DMS114 treated with DMSO at 0.1 percent for 48 hours (cell line): ENCODE data around the gene GABBR1.

Source experiments
- DNase-seq: peaks from one replicate; lab custom pipeline; 2025; ENCODE audit not compliant: unreplicated experiment; lab: John Stamatoyannopoulos, UW

Gene GABBR1

DNA sequence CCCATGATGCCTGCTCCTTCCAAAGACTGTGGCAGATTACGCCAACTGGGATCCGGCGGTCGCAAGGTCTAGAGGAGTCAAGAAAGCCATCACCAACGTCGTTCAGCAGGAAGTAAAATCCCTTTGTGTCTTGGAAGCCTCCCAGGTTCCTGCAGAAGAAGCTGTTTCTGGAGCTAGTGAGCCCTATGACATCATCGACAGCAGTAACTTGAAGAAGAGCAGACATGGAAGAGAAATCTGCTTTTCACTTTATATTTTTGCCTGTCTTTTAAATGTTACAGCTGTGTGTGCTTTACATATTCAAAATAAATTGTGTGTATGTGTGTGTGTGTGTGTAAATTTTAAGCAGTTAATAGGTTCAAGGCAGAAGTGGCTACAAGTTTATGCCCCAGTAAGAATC lies 55.4 kb downstream of the GABBR1 start:
- no peak for DNase-seq

DNA sequence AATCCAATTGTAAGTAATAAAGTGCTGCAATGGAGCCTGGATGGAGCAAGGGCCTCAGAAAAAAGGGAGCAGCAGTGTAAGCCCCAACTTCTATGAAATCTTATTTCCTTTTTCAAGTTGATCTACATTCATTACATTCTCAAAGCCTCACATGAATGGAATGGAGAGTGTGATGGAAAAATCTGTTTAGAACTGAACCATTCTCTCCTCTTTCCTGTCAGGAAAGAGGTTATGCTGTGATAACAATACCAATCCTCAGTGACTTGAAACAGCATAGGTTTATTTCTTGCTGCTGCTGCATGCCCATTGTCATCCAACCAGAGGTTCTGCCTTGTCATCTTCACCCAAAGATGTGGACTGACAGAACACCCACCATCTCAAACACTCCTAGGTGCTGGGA lies 56.9 kb downstream of the GABBR1 start:
- no peak for DNase-seq

DNA sequence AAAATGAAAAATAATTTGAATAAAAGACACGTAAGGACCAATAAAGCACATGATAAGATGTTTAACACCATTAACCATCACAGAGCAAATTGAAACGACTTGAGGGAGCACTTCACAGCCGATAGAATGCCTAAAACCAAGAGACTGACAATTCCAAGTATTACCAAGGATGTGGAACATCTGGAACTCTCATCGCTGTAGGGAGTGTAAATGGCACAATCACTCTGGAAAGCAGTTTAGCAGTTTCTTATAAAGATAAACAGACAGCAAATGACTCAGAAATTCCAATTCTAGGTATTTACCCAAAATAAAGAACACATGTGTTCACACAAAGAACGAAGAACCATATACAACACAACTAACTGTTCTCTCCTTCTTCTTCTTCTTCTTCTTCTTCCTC lies 65.0 kb downstream of the GABBR1 start:
- no peak for DNase-seq

DNA sequence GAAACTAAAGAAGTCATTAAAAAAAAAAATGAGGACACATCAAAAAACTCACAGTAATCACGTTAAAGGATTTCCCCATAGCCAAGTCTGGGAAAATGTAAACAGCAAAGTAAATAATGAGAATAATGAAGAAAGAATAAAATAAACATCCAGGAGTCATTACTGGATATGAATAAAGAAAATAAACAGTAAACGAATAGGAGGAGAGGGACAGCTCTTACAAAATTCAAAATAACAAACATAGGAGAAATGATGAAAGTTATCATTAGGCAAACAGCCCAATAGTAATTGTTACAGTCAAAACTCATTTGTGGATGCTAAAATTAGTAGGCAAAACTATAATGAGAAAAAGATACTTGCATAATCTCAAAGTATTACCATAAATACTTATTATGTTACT lies 65.4 kb downstream of the GABBR1 start:
- no peak for DNase-seq

DNA sequence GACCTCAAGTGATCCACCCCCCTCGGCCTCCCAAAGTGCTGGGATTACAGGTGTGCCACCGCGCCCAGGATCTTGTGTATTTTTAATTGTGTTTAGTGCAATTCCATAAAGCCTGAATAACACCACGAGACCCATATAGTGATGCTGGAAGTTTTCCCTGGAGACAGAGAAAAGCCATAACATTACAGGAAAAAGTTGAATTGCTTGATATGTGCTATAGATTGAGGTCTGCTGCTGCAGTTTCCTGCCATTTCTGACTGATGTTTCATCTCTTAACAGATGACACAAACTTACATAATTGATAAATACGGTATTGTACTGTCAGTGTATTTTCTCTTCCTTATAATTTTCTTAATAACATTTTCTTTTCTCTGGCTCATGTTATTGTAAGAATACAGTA lies 66.1 kb downstream of the GABBR1 start:
- DNase-seq = no peak

DNA sequence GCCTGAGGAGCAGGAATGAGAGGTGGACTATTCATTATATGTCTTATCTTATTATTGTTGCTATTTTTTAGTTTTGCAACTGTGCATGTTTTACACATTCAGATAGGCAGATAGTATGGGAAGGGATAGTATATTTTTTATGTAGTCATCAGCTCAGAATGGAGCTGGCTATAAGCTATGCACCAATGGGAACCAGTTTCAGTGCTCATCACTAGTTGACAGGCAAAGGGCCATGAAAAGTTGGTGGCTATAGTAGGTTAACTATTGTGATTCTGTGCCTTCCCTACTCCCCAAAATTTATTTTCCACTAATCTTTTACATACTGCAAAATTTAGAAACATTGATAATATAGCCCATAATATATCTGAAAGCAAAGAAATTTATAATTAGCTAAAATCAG lies 68.1 kb downstream of the GABBR1 start:
- peak; percentile 6 for DNase-seq

DNA sequence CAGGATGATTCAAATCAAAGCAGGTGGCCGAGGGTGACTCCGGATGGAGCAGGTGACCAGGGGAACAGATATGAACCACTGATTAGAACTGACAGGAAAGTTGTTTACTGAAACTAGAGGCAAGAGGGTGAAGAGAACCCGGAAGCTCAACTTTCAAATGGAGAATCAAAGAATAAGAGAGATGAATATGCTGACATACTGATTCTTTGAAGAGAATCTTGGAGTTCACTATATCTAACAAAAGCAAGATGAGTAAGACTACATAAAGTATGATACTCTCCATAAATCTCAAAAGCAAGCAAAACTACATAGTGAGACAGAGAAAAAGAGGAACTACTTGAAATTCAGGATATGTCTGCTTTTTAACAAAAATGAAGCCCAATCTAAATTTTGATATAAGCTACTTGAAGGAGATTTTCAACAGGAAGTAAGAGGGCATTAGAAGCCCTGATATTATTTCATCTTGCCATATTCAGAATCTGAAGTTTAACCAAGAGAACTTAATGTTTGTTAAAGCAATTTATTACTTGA lies 69.5 kb downstream of the GABBR1 start:
- no peak for DNase-seq

DNA sequence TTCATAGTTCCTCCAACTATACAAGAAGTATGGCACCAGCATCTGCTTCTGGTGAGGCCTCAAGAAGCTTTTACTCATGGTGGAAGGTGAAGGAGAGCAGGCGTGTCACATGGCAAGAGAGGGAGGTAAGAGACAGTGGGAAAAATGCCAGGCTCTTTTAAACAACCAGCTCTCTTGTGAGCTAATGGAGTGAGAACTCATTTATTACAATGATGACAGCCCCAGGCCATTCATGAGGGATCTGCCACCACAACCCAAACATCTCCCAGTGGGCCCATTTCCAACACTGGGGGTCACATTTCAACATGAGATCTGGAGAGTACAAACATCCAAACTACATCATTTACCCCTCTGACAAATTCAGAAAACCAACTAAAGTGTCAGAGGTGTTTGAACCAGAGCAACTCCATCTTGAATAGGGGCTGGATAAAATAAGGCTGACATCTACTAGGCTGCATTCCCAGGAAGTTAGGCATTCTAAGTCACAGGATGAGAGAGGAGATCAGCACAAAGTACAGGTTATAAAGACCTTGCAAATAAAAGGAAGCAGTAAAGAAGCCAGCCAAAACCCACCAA lies 71.3 kb downstream of the GABBR1 start:
- DNase-seq = no peak

DNA sequence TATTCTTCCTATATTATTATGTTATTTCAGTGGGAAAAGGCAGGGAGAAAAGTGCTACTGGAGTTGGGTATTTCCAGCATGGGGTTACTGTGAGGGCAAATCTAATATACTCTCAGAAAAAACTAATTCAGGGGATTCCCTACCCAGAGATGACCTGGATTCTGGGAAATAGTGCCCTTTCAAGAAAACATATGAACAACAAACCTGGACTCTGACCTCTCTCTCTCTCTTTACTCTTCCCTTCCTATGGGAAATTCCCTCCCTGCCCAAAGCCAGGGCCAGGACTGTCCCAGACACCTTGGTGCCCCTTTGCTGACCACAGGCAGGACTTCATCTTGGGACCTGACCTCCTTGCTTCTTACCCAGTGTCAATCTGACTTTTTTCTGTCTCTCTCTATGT lies 71.9 kb downstream of the GABBR1 start:
- no peak for DNase-seq

DNA sequence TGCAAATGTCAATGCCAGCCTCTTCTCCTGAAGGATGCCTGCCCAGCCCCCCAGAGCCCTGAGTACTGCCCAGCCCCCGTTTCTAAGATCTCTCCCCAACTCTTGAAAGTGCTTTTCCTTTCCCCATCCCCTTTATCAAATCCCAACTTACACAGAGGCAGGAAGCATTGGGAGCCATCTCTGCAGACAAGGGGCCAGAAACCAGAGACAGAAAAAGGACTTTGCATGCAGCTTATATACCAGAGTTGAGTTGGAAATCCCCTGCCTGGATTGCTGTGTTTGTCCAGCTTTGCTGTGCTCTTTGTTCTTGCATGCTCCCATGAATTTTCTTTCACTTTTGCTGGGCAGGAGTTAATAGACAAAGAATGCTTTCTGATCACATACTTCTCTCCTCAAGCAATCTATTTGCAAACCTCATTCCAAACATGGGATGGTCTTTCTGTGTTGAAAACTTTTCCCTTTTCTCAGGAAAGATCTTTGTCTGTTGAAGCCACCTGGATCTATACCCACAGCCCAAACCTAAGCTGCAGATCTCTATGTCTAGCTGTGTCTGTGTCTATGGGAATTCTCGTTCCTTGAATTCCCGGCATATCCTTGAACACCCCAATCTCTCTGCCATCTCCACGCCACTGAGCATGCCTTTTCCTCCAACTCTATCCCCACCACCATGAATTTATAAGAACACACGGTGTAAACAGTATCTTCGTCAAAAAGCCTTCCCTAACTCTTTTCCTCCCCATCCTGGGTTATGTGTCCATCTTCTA lies 73.3 kb downstream of the GABBR1 start, which contains the start of gene UBD:
Gene UBD, minus strand, starts transcription at position 209 of the 764 bp plus-strand sequence. Its CDS starts 31 bp downstream, at position 178.
- DNase-seq = no peak

DNA sequence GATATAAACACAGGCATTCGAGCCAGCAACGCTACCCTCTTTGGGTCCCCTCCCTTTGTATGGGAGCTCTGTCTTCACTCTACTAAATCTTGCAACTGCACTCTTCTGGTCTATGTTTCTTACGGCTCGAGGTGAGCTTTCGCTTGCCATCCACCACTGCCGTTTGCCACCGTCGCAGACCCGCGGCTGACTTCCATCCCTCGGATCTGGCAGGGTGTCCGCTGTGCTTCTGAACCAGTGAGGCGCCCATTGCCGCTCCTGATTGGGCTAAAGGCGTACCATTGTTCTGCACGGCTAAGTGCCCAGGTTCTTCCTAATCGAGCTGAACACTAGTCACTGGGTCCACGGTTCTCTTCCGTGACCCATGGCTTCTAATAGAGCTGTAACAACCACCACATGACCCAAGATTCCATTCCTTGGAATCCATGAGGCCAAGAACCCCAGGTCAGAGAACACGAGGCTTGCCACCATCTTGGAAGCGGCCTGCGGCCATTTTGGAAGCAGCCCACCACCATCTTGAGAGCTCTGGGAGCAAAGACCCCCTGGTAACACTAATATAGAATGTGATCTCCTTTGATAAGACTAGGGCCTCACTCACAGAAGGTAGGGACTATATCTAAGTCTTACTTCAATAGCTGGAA lies 74.4 kb downstream of the GABBR1 start:
- no peak for DNase-seq

DNA sequence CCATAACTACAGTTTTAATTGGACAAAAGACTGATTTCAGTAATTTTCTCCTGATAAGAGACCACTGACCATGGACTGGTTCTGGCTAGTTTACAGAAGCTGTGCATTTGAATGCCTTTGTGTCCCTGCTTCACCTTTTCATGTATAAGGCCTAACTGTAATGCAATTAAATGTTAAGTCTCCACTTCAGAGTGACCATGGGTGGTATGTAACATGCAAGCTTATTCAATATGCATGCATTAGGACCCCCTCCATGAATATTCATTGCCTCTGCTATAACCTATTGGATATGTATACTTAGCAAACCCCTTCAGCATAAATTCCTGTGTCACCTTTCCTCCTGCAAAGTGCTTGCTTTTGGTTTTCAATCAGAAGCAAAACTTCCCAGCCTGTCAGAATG lies 75.7 kb downstream of the GABBR1 start:
- no peak for DNase-seq

DNA sequence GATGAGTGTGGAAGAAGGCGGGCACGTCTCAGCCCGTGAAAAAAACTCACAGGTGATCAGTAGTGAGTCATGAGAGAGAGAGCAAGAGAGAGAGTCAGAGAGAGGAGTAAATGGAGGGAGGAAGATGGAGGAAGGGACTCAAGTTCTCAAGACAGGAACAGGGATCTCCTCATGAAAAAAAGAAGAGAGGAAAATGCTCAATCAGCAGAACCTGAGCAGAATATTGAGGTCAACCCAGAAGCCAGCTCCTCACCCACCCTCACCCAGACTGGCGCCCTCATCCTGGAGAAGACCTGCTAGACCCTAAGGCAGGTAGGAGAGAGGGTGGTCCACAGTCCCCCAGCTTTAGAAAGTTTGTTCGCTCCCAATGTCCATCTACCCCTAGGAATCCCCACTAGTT lies 78.2 kb downstream of the GABBR1 start:
- DNase-seq = no peak

DNA sequence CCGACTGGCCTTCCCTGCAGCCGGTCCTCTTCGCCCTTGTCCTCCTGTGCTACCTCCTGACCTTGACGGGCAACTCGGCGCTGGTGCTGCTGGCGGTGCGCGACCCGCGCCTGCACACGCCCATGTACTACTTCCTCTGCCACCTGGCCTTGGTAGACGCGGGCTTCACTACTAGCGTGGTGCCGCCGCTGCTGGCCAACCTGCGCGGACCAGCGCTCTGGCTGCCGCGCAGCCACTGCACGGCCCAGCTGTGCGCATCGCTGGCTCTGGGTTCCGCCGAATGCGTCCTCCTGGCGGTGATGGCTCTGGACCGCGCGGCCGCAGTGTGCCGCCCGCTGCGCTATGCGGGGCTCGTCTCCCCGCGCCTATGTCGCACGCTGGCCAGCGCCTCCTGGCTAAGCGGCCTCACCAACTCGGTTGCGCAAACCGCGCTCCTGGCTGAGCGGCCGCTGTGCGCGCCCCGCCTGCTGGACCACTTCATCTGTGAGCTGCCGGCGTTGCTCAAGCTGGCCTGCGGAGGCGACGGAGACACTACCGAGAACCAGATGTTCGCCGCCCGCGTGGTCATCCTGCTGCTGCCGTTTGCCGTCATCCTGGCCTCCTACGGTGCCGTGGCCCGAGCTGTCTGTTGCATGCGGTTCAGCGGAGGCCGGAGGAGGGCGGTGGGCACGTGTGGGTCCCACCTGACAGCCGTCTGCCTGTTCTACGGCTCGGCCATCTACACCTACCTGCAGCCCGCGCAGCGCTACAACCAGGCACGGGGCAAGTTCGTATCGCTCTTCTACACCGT lies 79.5 kb downstream of the GABBR1 start:
- no peak for DNase-seq

DNA sequence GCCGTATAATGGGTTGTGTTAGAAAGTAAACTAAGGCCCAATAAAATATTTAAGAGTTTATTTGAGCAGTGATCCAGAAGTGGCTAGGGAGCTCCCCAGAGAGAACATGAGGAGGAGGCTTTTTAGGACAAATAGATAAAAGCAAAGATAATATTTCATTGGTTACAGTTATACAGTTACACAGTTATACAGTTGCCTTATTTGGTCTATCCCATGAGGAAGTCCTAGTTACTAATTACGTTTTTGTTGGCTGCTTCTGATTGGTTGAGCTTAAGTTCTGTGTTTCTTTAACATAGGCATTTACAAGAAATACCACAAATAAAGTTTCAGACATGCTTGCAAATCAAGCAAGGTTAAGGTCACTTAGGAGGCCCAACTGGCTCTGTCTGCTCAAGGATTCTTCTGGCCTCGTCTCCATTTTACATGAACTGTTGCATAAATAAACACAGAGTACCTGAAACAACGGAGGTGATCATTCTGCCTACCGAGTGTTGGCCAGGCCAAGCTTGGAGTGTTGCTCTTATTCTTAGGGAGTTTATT lies 80.4 kb downstream of the GABBR1 start:
- DNase-seq = peak; percentile 62

DNA sequence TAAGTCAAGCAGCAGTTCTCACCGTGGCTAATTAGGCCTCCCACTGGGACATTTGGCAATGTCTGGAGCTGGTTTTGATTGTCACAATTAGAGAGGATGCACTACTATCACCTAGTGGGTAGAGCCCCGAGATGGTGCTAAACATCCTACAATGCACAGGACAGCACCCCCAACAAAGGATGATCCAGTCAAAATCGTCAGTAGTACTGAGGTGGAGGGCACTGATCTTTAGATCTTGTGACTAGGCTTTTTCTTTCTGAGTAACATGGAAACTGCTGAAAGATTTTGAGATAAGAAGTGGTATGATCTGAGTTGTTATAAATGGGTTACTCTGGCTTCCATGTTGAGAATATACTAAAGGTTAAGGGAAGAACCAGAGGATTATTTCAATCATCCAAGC lies 85.4 kb downstream of the GABBR1 start:
- no peak for DNase-seq

DNA sequence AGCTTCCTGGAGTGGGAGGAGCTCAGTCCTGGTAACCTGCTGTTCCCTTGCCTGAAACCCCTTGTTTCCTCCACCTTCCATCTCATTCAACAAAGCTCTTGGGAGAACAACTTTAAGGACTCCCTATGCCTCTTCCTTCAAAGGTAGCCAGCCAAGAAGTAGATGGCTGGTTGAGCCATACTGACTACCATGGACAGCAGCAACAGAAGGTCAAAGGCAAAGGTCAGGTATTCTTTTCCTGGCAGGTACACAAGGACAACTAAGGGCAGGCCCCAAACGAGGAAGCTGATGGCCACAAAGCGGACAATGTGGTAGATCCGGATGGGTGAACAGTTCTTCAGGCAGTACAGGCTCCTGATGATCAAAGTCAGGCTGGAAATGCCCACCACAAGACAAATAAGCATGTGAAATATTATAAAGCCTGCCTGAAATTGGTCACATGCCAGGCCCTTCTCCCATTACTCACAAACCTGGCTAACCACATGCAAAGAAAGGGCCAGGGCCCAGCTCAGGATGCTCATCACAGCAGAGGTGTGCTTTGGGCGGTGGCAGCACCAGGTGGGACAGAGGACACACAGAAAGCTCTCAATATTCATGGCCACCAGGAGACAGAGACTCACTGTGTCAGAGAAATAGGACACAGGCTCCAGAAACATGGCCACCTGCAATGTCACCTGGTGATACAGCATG lies 95.1 kb downstream of the GABBR1 start:
- no peak for DNase-seq

DNA sequence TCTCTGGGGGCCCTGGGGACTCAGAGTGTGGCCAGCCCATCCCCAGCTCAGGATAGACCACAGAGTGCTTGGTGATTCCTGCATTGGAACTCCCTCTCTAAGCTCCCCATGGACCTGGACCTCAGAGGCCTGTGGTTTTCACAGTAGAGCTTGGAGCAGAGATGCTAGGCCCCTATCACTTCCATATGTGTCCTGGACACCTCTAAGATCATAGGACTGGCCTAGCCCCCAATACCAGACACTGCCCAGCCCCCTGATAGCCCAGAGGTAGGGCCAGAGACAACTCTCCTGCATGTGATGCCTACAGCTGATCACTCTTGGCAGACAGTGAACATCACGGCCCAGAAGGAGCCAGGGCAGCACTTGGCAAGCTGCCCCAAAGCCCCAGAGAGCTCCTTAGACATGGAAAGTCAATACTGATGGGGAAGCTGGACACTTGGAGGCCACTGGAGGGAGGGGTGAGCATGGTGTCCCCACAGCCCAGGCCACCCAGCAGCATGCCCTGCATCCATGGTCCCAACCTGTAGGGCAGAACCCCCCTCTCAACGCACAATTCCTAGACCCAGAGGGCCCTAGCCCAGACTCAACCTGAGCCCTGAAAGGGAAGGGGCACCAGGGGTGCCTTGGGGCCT lies 100.5 kb downstream of the GABBR1 start:
- DNase-seq = no peak

DNA sequence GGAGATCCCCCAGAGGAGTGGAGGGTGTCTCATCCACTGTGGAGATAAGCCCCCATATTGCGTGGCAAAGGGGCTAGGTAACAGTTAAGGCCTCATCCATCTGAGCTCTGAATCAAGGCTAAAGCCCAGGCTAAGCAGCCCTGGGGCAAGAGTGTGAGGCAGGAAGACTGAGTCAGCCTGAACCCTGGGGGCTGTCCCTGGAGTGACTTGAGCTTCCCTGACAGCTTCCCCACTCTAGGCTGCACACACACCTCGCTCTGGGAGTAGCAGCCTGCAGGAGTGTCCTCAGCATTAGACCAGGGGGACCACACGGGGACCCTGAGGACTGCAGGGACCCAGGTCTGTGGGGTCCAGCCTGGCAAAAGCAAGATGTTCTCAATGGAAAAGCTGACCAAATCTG lies 101.3 kb downstream of the GABBR1 start:
- DNase-seq = no peak

DNA sequence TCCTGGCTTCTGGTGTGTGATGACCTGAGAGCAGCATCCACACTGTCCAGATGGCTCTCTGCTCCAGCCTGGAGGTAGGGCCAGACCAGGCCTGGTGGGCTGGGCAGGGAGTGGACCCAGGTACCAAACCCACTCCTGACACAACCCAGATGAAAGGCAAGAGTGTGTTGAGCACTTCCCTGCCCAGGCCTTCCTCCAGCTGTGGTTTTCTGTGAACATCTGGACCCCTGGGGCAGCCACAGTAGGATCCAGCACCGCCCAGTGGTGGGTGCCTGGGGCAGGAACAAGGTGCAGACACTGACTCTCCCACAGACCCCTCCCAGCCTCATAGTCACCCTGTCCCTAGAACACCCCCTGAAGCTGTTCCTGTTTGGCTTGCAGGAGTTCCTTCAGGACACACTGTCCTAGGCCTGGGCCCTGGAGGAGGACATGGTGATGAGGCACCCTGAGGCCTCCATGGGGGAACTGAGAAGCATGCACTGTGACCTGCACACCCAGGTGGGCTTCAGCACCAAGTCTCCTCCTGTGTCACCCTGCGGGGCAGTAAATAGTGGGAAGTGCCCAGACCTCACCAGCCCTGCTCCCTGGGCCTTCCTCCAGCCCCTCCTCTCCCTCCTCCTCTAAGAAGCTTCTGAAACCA lies 102.2 kb downstream of the GABBR1 start:
- DNase-seq = no peak
